HepG2 (cell line): ENCODE measurements around the gene KRTAP19-1. TPM values are rescaled to one million over a fixed set of nuclear protein-coding genes. Genes with fewer than 3 reads are reported as not detected.

Experiments used
- ATAC-seq: fragments of 200-7000 bp; cut with Tn5 transposase; 3 replicates; pipeline ENCODE4 v1.9.1; 2020; ENCODE audit warnings: mild to moderate bottlenecking, moderate library complexity
- BruUV-seq: library from RNA; stranded (reverse); fragments of 400-500 nt; replicated peaks from 2 replicates; lab custom pipeline; 2021; lab: Mats Ljungman, UMichigan
- CTCF ChIA-PET: fragments of 300-600 bp; formaldehyde crosslinking; extraction: SDS; loops from one replicate; lab custom pipeline; 2021; ENCODE audit warnings: low total read pairs, inconsistent platforms, low intra/inter-chr PET ratio; lab: Yijun Ruan, JAX
- POLR2A ChIA-PET: fragments of 350-600 bp; sonication (Branson Sonifier 250); formaldehyde crosslinking; loops from one replicate; lab custom pipeline; 2020; ENCODE audit warnings: antibody characterized with exemption, inconsistent platforms; lab: Yijun Ruan, JAX
- DNase-seq: peaks from one replicate; pipeline ENCODE4 v3.0.0-alpha.2; 2015; ENCODE audit warnings: low spot score
- FAIRE-seq: peaks from 3 replicates; lab custom pipeline; 2011; peaks lifted over from hg19 to GRCh38; lab: Jason Lieb, UNC
- H2AFZ ChIP-seq: one replicate; pipeline ENCODE4 v1.6.1; 2011; ENCODE audit warnings: low read length, inconsistent platforms
- H3K27ac ChIP-seq: fragments of 300-600 bp; 3 replicates; pipeline ENCODE4 v1.8.0; 2011; ENCODE audit warnings: mixed run types, mild to moderate bottlenecking, mixed read lengths, low read length, inconsistent platforms; ENCODE audit not compliant: insufficient read depth; ENCODE audit errors: extremely low read length
- H3K27me3 ChIP-seq, 2 experiments: fragments of 200-600 bp in 1 of 2; 2 replicates in 1 of 2; 3 replicates in 1 of 2; pipeline versions ENCODE4 v1.6.0 to v1.8.0; 2011; ENCODE audit warnings: low read length in 2 of 2, mild to moderate bottlenecking in 2 of 2, moderate library complexity in 2 of 2, inconsistent platforms in 1 of 2; ENCODE audit not compliant: insufficient read depth in 2 of 2, control insufficient read depth in 1 of 2
- H3K36me3 ChIP-seq, 2 experiments: fragments of 200-600 bp in 1 of 2; replicated peaks in 1 of 2; 2 replicates in 1 of 2; 3 replicates in 1 of 2; pipeline versions ENCODE4 v1.5.1 to v1.8.0; 2011; ENCODE audit warnings: low read length in 2 of 2, inconsistent platforms in 1 of 2; ENCODE audit not compliant: insufficient read depth in 2 of 2, control insufficient read depth in 1 of 2
- H3K4me1 ChIP-seq: 2 replicates; pipeline ENCODE4 v1.5.1; 2012; ENCODE audit warnings: low read length, inconsistent platforms; ENCODE audit not compliant: insufficient read depth
- H3K4me2 ChIP-seq: 2 replicates; pipeline ENCODE4 v1.6.0; 2011; ENCODE audit warnings: low read depth, low read length, inconsistent platforms
- H3K4me3 ChIP-seq, 3 experiments: fragments of 200-600 bp in 1 of 3; sonication (generic), shearing (Covaris generic) in 1 of 3; replicated peaks in 1 of 3; 2 replicates each; pipeline ENCODE4 v1.5.1; 2011 to 2016; ENCODE audit warnings: low read length in 3 of 3, inconsistent platforms in 2 of 3, low read depth in 2 of 3, mild to moderate bottlenecking in 2 of 3, control low read depth in 1 of 3, mixed read lengths in 1 of 3; ENCODE audit not compliant: insufficient read depth in 1 of 3
- H3K79me2 ChIP-seq: one replicate; pipeline ENCODE4 v1.6.1; 2011; ENCODE audit warnings: low read length, inconsistent platforms; ENCODE audit not compliant: insufficient read depth
- H3K9ac ChIP-seq: 2 replicates; pipeline ENCODE4 v1.6.0; 2011; ENCODE audit warnings: mild to moderate bottlenecking, low read depth, low read length, inconsistent platforms; ENCODE audit not compliant: insufficient read depth
- H3K9me3 ChIP-seq: 2 replicates; pipeline ENCODE4 v1.5.1; 2012; ENCODE audit warnings: mild to moderate bottlenecking, low read length
- H4K20me1 ChIP-seq: 2 replicates; pipeline ENCODE4 v1.6.0; 2011; ENCODE audit warnings: inconsistent platforms, mild to moderate bottlenecking, low read length, moderate library complexity; ENCODE audit not compliant: insufficient read depth
- CENPT ChIP-seq: sonication (generic); formaldehyde crosslinking; IDR thresholded peaks from 2 replicates; pipeline ENCODE4 v1.8.0; 2022; ENCODE audit warnings: low read depth, mild to moderate bottlenecking, moderate library complexity, missing genetic modification reagents
- DPF2 ChIP-seq: sonication (generic); formaldehyde crosslinking; IDR thresholded peaks from 2 replicates; pipeline ENCODE4 v1.4.0; 2020; ENCODE audit warnings: mild to moderate bottlenecking, low read depth, missing genetic modification reagents, borderline replicate concordance
- GATAD1 ChIP-seq: IDR thresholded peaks from 2 replicates; pipeline ENCODE4 v1.6.1; 2016; ENCODE audit warnings: missing genetic modification reagents, missing compliant biosample characterization
- NRL ChIP-seq: sonication (generic); formaldehyde crosslinking; IDR thresholded peaks from 2 replicates; pipeline ENCODE4 v1.5.0; 2020; ENCODE audit warnings: missing genetic modification reagents, mild to moderate bottlenecking, moderate library complexity, borderline replicate concordance
- ZBTB7B ChIP-seq: sonication (generic); formaldehyde crosslinking; IDR thresholded peaks from 2 replicates; pipeline ENCODE4 v1.4.0; 2020; ENCODE audit warnings: missing genetic modification reagents
- ZFP36L2 ChIP-seq: sonication (generic); formaldehyde crosslinking; IDR thresholded peaks from 2 replicates; pipeline ENCODE4 v1.4.0; 2020; ENCODE audit warnings: missing genetic modification reagents
- ZNF598 ChIP-seq: sonication (generic); formaldehyde crosslinking; IDR thresholded peaks from 2 replicates; pipeline ENCODE4 v1.5.1; 2020; ENCODE audit warnings: mild to moderate bottlenecking, missing genetic modification reagents, borderline replicate concordance
- in situ Hi-C: cut with HindIII; loops from 2 replicates; pipeline ENCODE4 v1.10.0; 2017; ENCODE audit warnings: low pct_unique_long_range_greater_than_20kb; ENCODE audit not compliant: extremely low pct_ligation_motif_present
- intact Hi-C: fragments of 100-400 bp; cut with micrococcal nuclease; formaldehyde crosslinking; loops from one replicate; pipeline ENCODE4 v1.10.0; 2022; ENCODE audit not compliant: unreplicated experiment
- polyA plus RNA-seq, 8 experiments: library from polyadenylated mRNA; depleted of rRNA in 3 of 8; stranded (reverse) in 7 of 8; unstranded in 1 of 8; fragments of >200 nt; fragmentation: Illumina TruSeq in 4 of 8; extraction: Trizol in 4 of 8; gene quantifications; 2 replicates each; pipeline versions ENCODE4 v1.2.1 to v1.2.3, GENCODE V29; 2011 to 2016; ENCODE audit warnings: low read depth in 4 of 8, missing spikeins in 1 of 8, mixed read lengths in 1 of 8; ENCODE audit not compliant: insufficient read depth in 1 of 8
- total RNA-seq, 5 experiments: library from RNA; depleted of rRNA; stranded (reverse); fragments of >200 nt; fragmentation: Illumina TruSeq; extraction: Trizol; gene quantifications; 2 replicates each; pipeline ENCODE4 v1.2.3, GENCODE V29; 2016; ENCODE audit warnings: low read depth in 1 of 5
- TF ChIP-seq, protein P1 (sequence below): sonication (generic); formaldehyde crosslinking; IDR thresholded peaks from 2 replicates; pipeline ENCODE4 v1.4.0; 2020; ENCODE audit warnings: mild to moderate bottlenecking, missing genetic modification reagents
- TF ChIP-seq, protein P2 (sequence below): sonication (generic); formaldehyde crosslinking; IDR thresholded peaks from 2 replicates; pipeline ENCODE4 v1.9.0; 2022; ENCODE audit warnings: low read depth, missing genetic modification reagents

The KRTAP19-1 gene
- total and polyA plus RNA-seq, 2 of the 13 experiments (the other 11 are each of a cell fraction or from before 2014, with no cell fraction given), result not detected

- TF ChIP-seq, protein P1, sequence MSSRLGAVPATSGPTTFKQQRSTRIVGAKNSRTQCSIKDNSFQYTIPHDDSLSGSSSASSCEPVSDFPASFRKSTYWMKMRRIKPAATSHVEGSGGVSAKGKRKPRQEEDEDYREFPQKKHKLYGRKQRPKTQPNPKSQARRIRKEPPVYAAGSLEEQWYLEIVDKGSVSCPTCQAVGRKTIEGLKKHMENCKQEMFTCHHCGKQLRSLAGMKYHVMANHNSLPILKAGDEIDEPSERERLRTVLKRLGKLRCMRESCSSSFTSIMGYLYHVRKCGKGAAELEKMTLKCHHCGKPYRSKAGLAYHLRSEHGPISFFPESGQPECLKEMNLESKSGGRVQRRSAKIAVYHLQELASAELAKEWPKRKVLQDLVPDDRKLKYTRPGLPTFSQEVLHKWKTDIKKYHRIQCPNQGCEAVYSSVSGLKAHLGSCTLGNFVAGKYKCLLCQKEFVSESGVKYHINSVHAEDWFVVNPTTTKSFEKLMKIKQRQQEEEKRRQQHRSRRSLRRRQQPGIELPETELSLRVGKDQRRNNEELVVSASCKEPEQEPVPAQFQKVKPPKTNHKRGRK (CRISPR knock-in tag), result no peak
- TF ChIP-seq ZNF598 (CRISPR knock-in tag) (no peak), ZBTB7B (CRISPR knock-in tag) (no peak)
Observed at GRCh38 chr21:30444204-30444603, 36.0 kb downstream of the KRTAP19-1 start (continued).

- DNase-seq (no peak), ATAC-seq (no peak), FAIRE-seq (no peak)
- H3K4me1 ChIP-seq, result no peaks in the 10 kb centered on the region
- no peak overlapping the region for H3K27ac ChIP-seq
- H3K9me3 ChIP-seq, result peaks cover 89% of the 10 kb centered on the region
- BruUV-seq, result no TSS peak
- no peaks in the 10 kb centered on the region for H3K79me2 ChIP-seq
- intact Hi-C loops, result no loop called here
- in situ Hi-C loops, result no loop called here
- TF ChIP-seq GATAD1 (CRISPR knock-in tag) (no peak), ZFP36L2 (CRISPR knock-in tag) (no peak), DPF2 (CRISPR knock-in tag) (no peak), CENPT (CRISPR knock-in tag) (no peak), NRL (CRISPR knock-in tag) (no peak)
- TF ChIP-seq, protein P2, sequence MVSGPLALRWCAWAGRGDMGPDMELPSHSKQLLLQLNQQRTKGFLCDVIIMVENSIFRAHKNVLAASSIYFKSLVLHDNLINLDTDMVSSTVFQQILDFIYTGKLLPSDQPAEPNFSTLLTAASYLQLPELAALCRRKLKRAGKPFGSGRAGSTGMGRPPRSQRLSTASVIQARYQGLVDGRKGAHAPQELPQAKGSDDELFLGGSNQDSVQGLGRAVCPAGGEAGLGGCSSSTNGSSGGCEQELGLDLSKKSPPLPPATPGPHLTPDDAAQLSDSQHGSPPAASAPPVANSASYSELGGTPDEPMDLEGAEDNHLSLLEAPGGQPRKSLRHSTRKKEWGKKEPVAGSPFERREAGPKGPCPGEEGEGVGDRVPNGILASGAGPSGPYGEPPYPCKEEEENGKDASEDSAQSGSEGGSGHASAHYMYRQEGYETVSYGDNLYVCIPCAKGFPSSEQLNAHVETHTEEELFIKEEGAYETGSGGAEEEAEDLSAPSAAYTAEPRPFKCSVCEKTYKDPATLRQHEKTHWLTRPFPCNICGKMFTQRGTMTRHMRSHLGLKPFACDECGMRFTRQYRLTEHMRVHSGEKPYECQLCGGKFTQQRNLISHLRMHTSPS (CRISPR knock-in tag), result no peak
- no peaks in the 10 kb centered on the region for H3K27me3 ChIP-seq
- no peak overlapping the region for H3K4me2 ChIP-seq
- H3K4me3 ChIP-seq, result no peak overlapping the region
- no peaks in the 10 kb centered on the region for H3K36me3 ChIP-seq
- no peaks in the 10 kb centered on the region for H4K20me1 ChIP-seq
- ChIA-PET POLR2A (no interaction called here), CTCF (no interaction called here)
- no peak overlapping the region for H3K9ac ChIP-seq
- no peak overlapping the region for H2AFZ ChIP-seq
Observed at GRCh38 chr21:30443226-30443625, 36.9 kb downstream of the KRTAP19-1 start.
